HepG2 (cell line): Measurements from ENCODE around the gene CYP4X1. TPM values are rescaled to one million over a fixed set of nuclear protein-coding genes. Genes with fewer than 3 reads are reported as not detected.

Experiments used
- ATAC-seq: fragments of 200-7000 bp; cut with Tn5 transposase; 3 replicates; pipeline ENCODE4 v1.9.1; 2020; ENCODE audit warnings: mild to moderate bottlenecking, moderate library complexity
- BruUV-seq: library from RNA; stranded (reverse); fragments of 400-500 nt; replicated peaks from 2 replicates; lab custom pipeline; 2021; lab: Mats Ljungman, UMichigan
- CTCF ChIA-PET: fragments of 300-600 bp; formaldehyde crosslinking; extraction: SDS; loops from one replicate; lab custom pipeline; 2021; ENCODE audit warnings: low total read pairs, inconsistent platforms, low intra/inter-chr PET ratio; lab: Yijun Ruan, JAX
- POLR2A ChIA-PET: fragments of 350-600 bp; sonication (Branson Sonifier 250); formaldehyde crosslinking; loops from one replicate; lab custom pipeline; 2020; ENCODE audit warnings: antibody characterized with exemption, inconsistent platforms; lab: Yijun Ruan, JAX
- DNase-seq: peaks from one replicate; pipeline ENCODE4 v3.0.0-alpha.2; 2015; ENCODE audit warnings: low spot score
- FAIRE-seq: peaks from 3 replicates; lab custom pipeline; 2011; peaks lifted over from hg19 to GRCh38; lab: Jason Lieb, UNC
- H2AFZ ChIP-seq: one replicate; pipeline ENCODE4 v1.6.1; 2011; ENCODE audit warnings: low read length, inconsistent platforms
- H3K27ac ChIP-seq: fragments of 300-600 bp; 3 replicates; pipeline ENCODE4 v1.8.0; 2011; ENCODE audit warnings: mixed run types, mild to moderate bottlenecking, mixed read lengths, low read length, inconsistent platforms; ENCODE audit not compliant: insufficient read depth; ENCODE audit errors: extremely low read length
- H3K27me3 ChIP-seq, 2 experiments: fragments of 200-600 bp in 1 of 2; 2 replicates in 1 of 2; 3 replicates in 1 of 2; pipeline versions ENCODE4 v1.6.0 to v1.8.0; 2011; ENCODE audit warnings: low read length in 2 of 2, mild to moderate bottlenecking in 2 of 2, moderate library complexity in 2 of 2, inconsistent platforms in 1 of 2; ENCODE audit not compliant: insufficient read depth in 2 of 2, control insufficient read depth in 1 of 2
- H3K36me3 ChIP-seq, 2 experiments: fragments of 200-600 bp in 1 of 2; replicated peaks in 1 of 2; 2 replicates in 1 of 2; 3 replicates in 1 of 2; pipeline versions ENCODE4 v1.5.1 to v1.8.0; 2011; ENCODE audit warnings: low read length in 2 of 2, inconsistent platforms in 1 of 2; ENCODE audit not compliant: insufficient read depth in 2 of 2, control insufficient read depth in 1 of 2
- H3K4me1 ChIP-seq: 2 replicates; pipeline ENCODE4 v1.5.1; 2012; ENCODE audit warnings: low read length, inconsistent platforms; ENCODE audit not compliant: insufficient read depth
- H3K4me2 ChIP-seq: 2 replicates; pipeline ENCODE4 v1.6.0; 2011; ENCODE audit warnings: low read depth, low read length, inconsistent platforms
- H3K4me3 ChIP-seq, 3 experiments: fragments of 200-600 bp in 1 of 3; sonication (generic), shearing (Covaris generic) in 1 of 3; replicated peaks in 1 of 3; 2 replicates each; pipeline ENCODE4 v1.5.1; 2011 to 2016; ENCODE audit warnings: low read length in 3 of 3, inconsistent platforms in 2 of 3, low read depth in 2 of 3, mild to moderate bottlenecking in 2 of 3, control low read depth in 1 of 3, mixed read lengths in 1 of 3; ENCODE audit not compliant: insufficient read depth in 1 of 3
- H3K79me2 ChIP-seq: one replicate; pipeline ENCODE4 v1.6.1; 2011; ENCODE audit warnings: low read length, inconsistent platforms; ENCODE audit not compliant: insufficient read depth
- H3K9ac ChIP-seq: 2 replicates; pipeline ENCODE4 v1.6.0; 2011; ENCODE audit warnings: mild to moderate bottlenecking, low read depth, low read length, inconsistent platforms; ENCODE audit not compliant: insufficient read depth
- H3K9me3 ChIP-seq: 2 replicates; pipeline ENCODE4 v1.5.1; 2012; ENCODE audit warnings: mild to moderate bottlenecking, low read length
- H4K20me1 ChIP-seq: 2 replicates; pipeline ENCODE4 v1.6.0; 2011; ENCODE audit warnings: inconsistent platforms, mild to moderate bottlenecking, low read length, moderate library complexity; ENCODE audit not compliant: insufficient read depth
- ARHGAP35 ChIP-seq: sonication (generic); formaldehyde crosslinking; IDR thresholded peaks from 2 replicates; pipeline ENCODE4 v1.9.0; 2022; ENCODE audit warnings: mild to moderate bottlenecking, inconsistent platforms, moderate library complexity, missing genetic modification reagents, borderline replicate concordance
- BRD4 ChIP-seq: sonication (generic); formaldehyde crosslinking; IDR thresholded peaks from 2 replicates; pipeline ENCODE4 v1.4.0; 2020; ENCODE audit warnings: missing genetic modification reagents
- HNRNPH1 ChIP-seq: fragments of 200-400 bp; formaldehyde crosslinking; optimal IDR thresholded peaks from 2 replicates; pipeline ENCODE3; 2017; ENCODE audit warnings: mild to moderate bottlenecking, low read depth, low read length
- KDM3A ChIP-seq: IDR thresholded peaks from 2 replicates; pipeline ENCODE4 v1.6.1; 2018; ENCODE audit warnings: low read depth, missing compliant biosample characterization
- KDM4B ChIP-seq: sonication (generic); formaldehyde crosslinking; IDR thresholded peaks from 2 replicates; pipeline ENCODE4 v1.4.0; 2020; ENCODE audit warnings: missing genetic modification reagents
- PBX3 ChIP-seq: sonication (generic); formaldehyde crosslinking; IDR thresholded peaks from 2 replicates; pipeline ENCODE4 v1.8.1; 2023; ENCODE audit warnings: missing genetic modification reagents, inconsistent platforms, borderline replicate concordance
- PITX1 ChIP-seq: sonication (generic); formaldehyde crosslinking; IDR thresholded peaks from 2 replicates; pipeline ENCODE4 v1.5.1; 2020; ENCODE audit warnings: mild to moderate bottlenecking, missing genetic modification reagents
- RCOR2 ChIP-seq: IDR thresholded peaks from 2 replicates; pipeline ENCODE4 v1.6.1; 2016; ENCODE audit warnings: missing biosample characterization, missing genetic modification reagents
- SNRNP70 ChIP-seq: fragments of 200-400 bp; formaldehyde crosslinking; IDR thresholded peaks from 2 replicates; pipeline ENCODE4 v1.6.1; 2017; ENCODE audit warnings: mild to moderate bottlenecking, low read depth, low read length, moderate library complexity
- WGBS: methylation state at CpG from one replicate; pipeline ENCODE4 v1.1.6; 2017; ENCODE audit warnings: low lambda C conversion rate; 5-methylcytosine and 5-hydroxymethylcytosine counted together
- in situ Hi-C: cut with HindIII; loops from 2 replicates; pipeline ENCODE4 v1.10.0; 2017; ENCODE audit warnings: low pct_unique_long_range_greater_than_20kb; ENCODE audit not compliant: extremely low pct_ligation_motif_present
- intact Hi-C: fragments of 100-400 bp; cut with micrococcal nuclease; formaldehyde crosslinking; loops from one replicate; pipeline ENCODE4 v1.10.0; 2022; ENCODE audit not compliant: unreplicated experiment
- polyA plus RNA-seq, 8 experiments: library from polyadenylated mRNA; depleted of rRNA in 3 of 8; stranded (reverse) in 7 of 8; unstranded in 1 of 8; fragments of >200 nt; fragmentation: Illumina TruSeq in 4 of 8; extraction: Trizol in 4 of 8; gene quantifications; 2 replicates each; pipeline versions ENCODE4 v1.2.1 to v1.2.3, GENCODE V29; 2011 to 2016; ENCODE audit warnings: low read depth in 4 of 8, missing spikeins in 1 of 8, mixed read lengths in 1 of 8; ENCODE audit not compliant: insufficient read depth in 1 of 8
- total RNA-seq, 5 experiments: library from RNA; depleted of rRNA; stranded (reverse); fragments of >200 nt; fragmentation: Illumina TruSeq; extraction: Trizol; gene quantifications; 2 replicates each; pipeline ENCODE4 v1.2.3, GENCODE V29; 2016; ENCODE audit warnings: low read depth in 1 of 5

CYP4X1 gene
- total and polyA plus RNA-seq, 2 of the 13 experiments (the other 11 are each of a cell fraction or from before 2014, with no cell fraction given), result 0.07 TPM; not detected in 1

GRCh38 chr1:46996659-46997281, 26.7 kb upstream of the CYP4X1 start:
- DNase-seq (no peak), FAIRE-seq (no peak), ATAC-seq (no peak)
- intact Hi-C loops (no loop called here), in situ Hi-C loops (loop anchor here (10.0 kb wide), 1 partner anchor 252 kb away; no protein-coding TSS in a partner anchor)
- no TSS peak for BruUV-seq
- no peak overlapping the region for H3K27ac ChIP-seq
- H4K20me1 ChIP-seq, result no peaks in the 10 kb centered on the region
- no peaks in the 10 kb centered on the region; a peak in 1 of 5 replicates for H3K27me3 ChIP-seq
- H2AFZ ChIP-seq, result no peak overlapping the region
- H3K4me2 ChIP-seq, result no peak overlapping the region
- 0% methylated on average over 1 of the region's 3 CpGs for WGBS
- no peak overlapping the region for H3K4me3 ChIP-seq
- no peaks in the 10 kb centered on the region for H3K4me1 ChIP-seq
- H3K36me3 ChIP-seq, result no peaks in the 10 kb centered on the region
- no peak overlapping the region for H3K9ac ChIP-seq
- CTCF ChIA-PET, result no interaction called here
- H3K9me3 ChIP-seq, result no peaks in the 10 kb centered on the region
- POLR2A ChIA-PET, result no interaction called here
- no peaks in the 10 kb centered on the region for H3K79me2 ChIP-seq
- TF ChIP-seq ARHGAP35 (CRISPR knock-in tag) (no peak), KDM4B (CRISPR knock-in tag) (no peak), SNRNP70 (no peak), HNRNPH1 (no peak), KDM3A (CRISPR knock-in tag) (no peak), PITX1 (CRISPR knock-in tag) (no peak), BRD4 (no peak), PBX3 (no peak), RCOR2 (CRISPR knock-in tag) (no peak)
- TF ChIP-seq, all 625 proteins: peak for 0
